SU-DHL-6 (cell line): ENCODE data around the gene PHKA1.

Experiments used
- H2AFZ ChIP-seq: fragments of 200-600 bp; sonication (generic); 2 replicates; pipeline ENCODE4 v1.6.1; 2014; ENCODE audit warnings: low read depth, mild to moderate bottlenecking, moderate library complexity, mixed read lengths, antibody characterized with exemption, low read length; ENCODE audit not compliant: severe bottlenecking
- H3F3A ChIP-seq: fragments of 200-600 bp; shearing (Covaris generic); 2 replicates; pipeline ENCODE4 v1.6.0; 2016; ENCODE audit warnings: antibody characterized with exemption, mild to moderate bottlenecking; ENCODE audit not compliant: insufficient read depth
- H3K27ac ChIP-seq: fragments of 200-600 bp; sonication (generic); 2 replicates; pipeline ENCODE4 v1.5.1; 2016; ENCODE audit warnings: low read depth, mild to moderate bottlenecking, low read length, moderate library complexity, mixed read lengths
- H3K27me3 ChIP-seq: fragments of 200-600 bp; sonication (generic), shearing (Covaris generic); 2 replicates; pipeline ENCODE4 v1.6.0; 2014; ENCODE audit warnings: mild to moderate bottlenecking, low read length
- H3K36me3 ChIP-seq: fragments of 200-600 bp; sonication (generic); 2 replicates; pipeline ENCODE4 v1.6.1; 2014; ENCODE audit warnings: mild to moderate bottlenecking, low read length, mixed read lengths
- H3K4me2 ChIP-seq: fragments of 300-600, 200-600 bp; shearing (Covaris generic), sonication (generic); 2 replicates; pipeline ENCODE4 v1.6.0; 2014; ENCODE audit warnings: low read length, low read depth, mild to moderate bottlenecking; ENCODE audit not compliant: poor library complexity, severe bottlenecking
- H3K4me3 ChIP-seq: fragments of 200-600 bp; sonication (generic); 2 replicates; pipeline ENCODE4 v1.5.1; 2014; ENCODE audit warnings: antibody characterized with exemption, low read length, mild to moderate bottlenecking, mixed read lengths; ENCODE audit not compliant: insufficient read depth, poor library complexity, severe bottlenecking
- H3K79me2 ChIP-seq: fragments of 200-600 bp; sonication (generic); 2 replicates; pipeline ENCODE4 v1.6.1; 2014; ENCODE audit warnings: mild to moderate bottlenecking, low read length, moderate library complexity; ENCODE audit not compliant: insufficient read depth
- H3K9ac ChIP-seq: fragments of 200-600 bp; sonication (generic); 2 replicates; pipeline ENCODE4 v1.7.0; 2014; ENCODE audit warnings: mild to moderate bottlenecking, low read length
- H3K9me2 ChIP-seq: fragments of 200-600 bp; sonication (generic); replicated peaks from 2 replicates; pipeline ENCODE4 v1.6.1; 2014; ENCODE audit warnings: low read length; ENCODE audit not compliant: insufficient read depth
- H3K9me3 ChIP-seq: fragments of 200-600 bp; sonication (generic); 2 replicates; pipeline ENCODE4 v1.6.1; 2014; ENCODE audit warnings: low read length, mixed read lengths; ENCODE audit not compliant: insufficient read depth
- H4K20me1 ChIP-seq: fragments of 200-600 bp; sonication (generic); 2 replicates; pipeline ENCODE4 v1.6.1; 2014; ENCODE audit warnings: low read depth, mild to moderate bottlenecking, antibody characterized with exemption, low read length, moderate library complexity, mixed read lengths
- EZH2phosphoT487 ChIP-seq: fragments of 200-600 bp; sonication (generic), shearing (Covaris generic); conservative IDR thresholded peaks from 2 replicates; pipeline ENCODE4 v1.6.1; 2018; ENCODE audit warnings: mild to moderate bottlenecking, antibody characterized with exemption, low read length, moderate library complexity, mixed read lengths
- TF ChIP-seq, protein P1 (sequence below): fragments of 200-600 bp; sonication (generic); IDR thresholded peaks from one replicate; pipeline ENCODE4 v1.5.1; 2017; ENCODE audit warnings: antibody characterized with exemption, mild to moderate bottlenecking, low read length, moderate library complexity; ENCODE audit not compliant: insufficient read depth, poor library complexity, severe bottlenecking

Gene PHKA1

GRCh38 chrX:72705814-72706213, 8.3 kb downstream of the PHKA1 start:
- no peak overlapping the region for H3K9ac ChIP-seq
- no peak for TF ChIP-seq EZH2phosphoT487
- TF ChIP-seq, protein P1, sequence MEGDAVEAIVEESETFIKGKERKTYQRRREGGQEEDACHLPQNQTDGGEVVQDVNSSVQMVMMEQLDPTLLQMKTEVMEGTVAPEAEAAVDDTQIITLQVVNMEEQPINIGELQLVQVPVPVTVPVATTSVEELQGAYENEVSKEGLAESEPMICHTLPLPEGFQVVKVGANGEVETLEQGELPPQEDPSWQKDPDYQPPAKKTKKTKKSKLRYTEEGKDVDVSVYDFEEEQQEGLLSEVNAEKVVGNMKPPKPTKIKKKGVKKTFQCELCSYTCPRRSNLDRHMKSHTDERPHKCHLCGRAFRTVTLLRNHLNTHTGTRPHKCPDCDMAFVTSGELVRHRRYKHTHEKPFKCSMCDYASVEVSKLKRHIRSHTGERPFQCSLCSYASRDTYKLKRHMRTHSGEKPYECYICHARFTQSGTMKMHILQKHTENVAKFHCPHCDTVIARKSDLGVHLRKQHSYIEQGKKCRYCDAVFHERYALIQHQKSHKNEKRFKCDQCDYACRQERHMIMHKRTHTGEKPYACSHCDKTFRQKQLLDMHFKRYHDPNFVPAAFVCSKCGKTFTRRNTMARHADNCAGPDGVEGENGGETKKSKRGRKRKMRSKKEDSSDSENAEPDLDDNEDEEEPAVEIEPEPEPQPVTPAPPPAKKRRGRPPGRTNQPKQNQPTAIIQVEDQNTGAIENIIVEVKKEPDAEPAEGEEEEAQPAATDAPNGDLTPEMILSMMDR: no peak
- H3K79me2 ChIP-seq: no peaks in the 10 kb centered on the region
- no peaks in the 10 kb centered on the region for H3F3A ChIP-seq
- H4K20me1 ChIP-seq: no peaks in the 10 kb centered on the region
- H3K9me3 ChIP-seq: no peaks in the 10 kb centered on the region
- H2AFZ ChIP-seq: no peak overlapping the region
- no peaks in the 10 kb centered on the region for H3K9me2 ChIP-seq
- no peaks in the 10 kb centered on the region for H3K36me3 ChIP-seq
- no peak overlapping the region for H3K27ac ChIP-seq
- H3K27me3 ChIP-seq: no peaks in the 10 kb centered on the region
- no peak overlapping the region for H3K4me2 ChIP-seq
- H3K4me3 ChIP-seq: no peak overlapping the region

DNA sequence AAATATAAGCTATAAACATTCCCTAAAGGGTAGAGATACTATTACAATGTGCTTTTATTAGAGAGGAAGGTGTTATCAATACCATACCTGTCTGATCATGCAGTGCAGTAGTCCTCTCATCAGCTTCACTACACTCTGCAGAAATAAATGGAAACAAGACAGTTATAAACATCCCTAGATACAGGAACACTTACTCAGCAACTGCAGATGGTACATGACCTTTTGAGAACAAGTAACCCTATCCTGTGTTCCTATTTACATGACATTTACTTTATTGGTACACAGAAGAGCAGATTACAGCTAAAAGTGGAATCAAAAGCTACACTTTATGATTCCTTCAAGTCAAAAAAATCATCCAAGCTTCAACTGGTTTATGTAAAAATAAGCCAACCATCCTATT, 9.0 kb downstream of the PHKA1 start:
- H3K36me3 ChIP-seq: no peaks in the 10 kb centered on the region
- H3K4me2 ChIP-seq: no peak overlapping the region
- H3K9ac ChIP-seq: no peak overlapping the region
- no peaks in the 10 kb centered on the region for H3F3A ChIP-seq
- no peaks in the 10 kb centered on the region for H4K20me1 ChIP-seq
- TF ChIP-seq, protein P1: no peak
- no peak for TF ChIP-seq EZH2phosphoT487
- H3K4me3 ChIP-seq: no peak overlapping the region
- H3K27me3 ChIP-seq: no peaks in the 10 kb centered on the region
- H2AFZ ChIP-seq: no peak overlapping the region
- no peaks in the 10 kb centered on the region for H3K9me3 ChIP-seq
- no peak overlapping the region for H3K27ac ChIP-seq
- no peaks in the 10 kb centered on the region for H3K9me2 ChIP-seq
- no peaks in the 10 kb centered on the region for H3K79me2 ChIP-seq

- Histone ChIP-seq H3K4me2 (no peak overlapping the region), H3K4me3 (no peak overlapping the region), H3K9me3 (no peaks in the 10 kb centered on the region), H3K27me3 (no peaks in the 10 kb centered on the region), H3K9me2 (no peaks in the 10 kb centered on the region), H3K27ac (no peak overlapping the region), H3K9ac (no peak overlapping the region), H2AFZ (no peak overlapping the region), H3K79me2 (no peaks in the 10 kb centered on the region), H3K36me3 (no peaks in the 10 kb centered on the region), H3F3A (no peaks in the 10 kb centered on the region), H4K20me1 (no peaks in the 10 kb centered on the region)
- no peak for TF ChIP-seq EZH2phosphoT487
- TF ChIP-seq, protein P1: no peak
Measured at GRCh38 chrX:72694170-72694569, 19.9 kb downstream of the PHKA1 start.

DNA sequence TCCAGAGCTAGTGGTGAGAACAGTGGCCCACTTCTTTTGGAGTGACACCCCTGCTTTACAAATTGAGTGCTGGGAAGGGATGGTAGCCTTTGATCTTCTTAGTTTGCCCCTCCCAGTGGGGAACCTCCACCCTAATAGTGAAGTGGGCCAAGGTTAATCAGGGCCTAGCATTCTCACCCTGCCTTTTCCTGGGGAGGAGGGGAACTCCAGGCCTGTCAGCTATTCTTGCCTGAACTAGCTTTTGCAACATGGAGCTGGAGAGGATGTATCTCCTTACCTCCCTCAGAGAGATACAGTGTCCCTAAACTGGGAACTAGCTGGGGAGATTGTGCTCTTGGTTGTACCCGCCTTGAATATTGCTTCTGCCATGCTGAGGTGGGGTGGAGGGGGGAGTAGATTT, 20.6 kb downstream of the PHKA1 start:
- H2AFZ ChIP-seq: no peak overlapping the region
- H3K9me2 ChIP-seq: no peaks in the 10 kb centered on the region
- H3K36me3 ChIP-seq: no peaks in the 10 kb centered on the region
- no peaks in the 10 kb centered on the region for H3K79me2 ChIP-seq
- H3K27me3 ChIP-seq: no peaks in the 10 kb centered on the region
- TF ChIP-seq EZH2phosphoT487: no peak
- TF ChIP-seq, protein P1: no peak
- H4K20me1 ChIP-seq: no peaks in the 10 kb centered on the region
- no peaks in the 10 kb centered on the region for H3F3A ChIP-seq
- no peak overlapping the region for H3K9ac ChIP-seq
- no peak overlapping the region for H3K4me2 ChIP-seq
- H3K27ac ChIP-seq: no peak overlapping the region
- H3K9me3 ChIP-seq: no peaks in the 10 kb centered on the region
- H3K4me3 ChIP-seq: no peak overlapping the region
